Neural cell (in vitro differentiated cells): ENCODE measurements around the gene TOR2A. TPM values are rescaled to one million over a fixed set of nuclear protein-coding genes. Genes with fewer than 3 reads are reported as not detected.

Experiments used
- H2AFZ ChIP-seq: fragments of 200-600, 300-800 bp; sonication (generic), shearing (Covaris generic); 2 replicates; pipeline ENCODE4 v1.6.0; 2014; ENCODE audit warnings: low read depth, mild to moderate bottlenecking, antibody characterized with exemption, low read length, moderate library complexity
- H3F3A ChIP-seq: fragments of 200-600 bp; shearing (Covaris generic); 2 replicates; pipeline ENCODE4 v1.6.1; 2016; ENCODE audit warnings: mild to moderate bottlenecking, moderate library complexity, mixed read lengths, antibody characterized with exemption, low read length; ENCODE audit not compliant: insufficient read depth, poor library complexity, severe bottlenecking
- H3K27ac ChIP-seq: fragments of 200-600, 300-800 bp; sonication (generic), shearing (Covaris generic); 2 replicates; pipeline ENCODE4 v1.5.1; 2014; ENCODE audit warnings: mild to moderate bottlenecking, low read length, moderate library complexity
- H3K27me3 ChIP-seq: fragments of 300-800, 200-600 bp; sonication (generic), shearing (Covaris generic); 2 replicates; pipeline ENCODE4 v1.6.0; 2014; ENCODE audit warnings: mild to moderate bottlenecking, low read depth, low read length, moderate library complexity; ENCODE audit not compliant: insufficient read depth
- H3K36me3 ChIP-seq: fragments of 300-800, 200-600 bp; sonication (generic), shearing (Covaris generic); 2 replicates; pipeline ENCODE4 v1.5.1; 2014; ENCODE audit warnings: mild to moderate bottlenecking, antibody characterized with exemption, low read length, moderate library complexity; ENCODE audit not compliant: insufficient read depth
- H3K4me2 ChIP-seq: fragments of 300-800, 200-600 bp; sonication (generic), shearing (Covaris generic); 2 replicates; pipeline ENCODE4 v1.6.0; 2014; ENCODE audit warnings: mild to moderate bottlenecking, low read length
- H3K4me3 ChIP-seq: fragments of 300-800, 200-600 bp; sonication (generic), shearing (Covaris generic); 2 replicates; pipeline ENCODE4 v1.5.1; 2014; ENCODE audit warnings: mild to moderate bottlenecking, low read length, moderate library complexity
- H3K79me2 ChIP-seq: fragments of 200-600 bp; shearing (Covaris generic); replicated peaks from 2 replicates; pipeline ENCODE4 v1.6.0; 2014; ENCODE audit warnings: mild to moderate bottlenecking, low read length, moderate library complexity; ENCODE audit not compliant: insufficient read depth
- H3K9ac ChIP-seq: fragments of 300-800, 200-600 bp; sonication (generic), shearing (Covaris generic); 2 replicates; pipeline ENCODE4 v1.6.1; 2016; ENCODE audit warnings: mild to moderate bottlenecking, low read length, mixed read lengths
- H3K9me2 ChIP-seq: fragments of 200-600 bp; shearing (Covaris generic); 2 replicates; pipeline ENCODE4 v1.6.1; 2016; ENCODE audit warnings: mild to moderate bottlenecking, low read length, mixed read lengths; ENCODE audit not compliant: insufficient read depth
- H3K9me3 ChIP-seq: fragments of 200-600, 300-800 bp; sonication (generic), shearing (Covaris generic); 2 replicates; pipeline ENCODE4 v1.6.1; 2016; ENCODE audit warnings: mild to moderate bottlenecking, mixed run types, low read length, moderate library complexity, mixed read lengths
- H4K20me1 ChIP-seq: fragments of 200-600 bp; shearing (Covaris generic); 2 replicates; pipeline ENCODE4 v1.6.1; 2016; ENCODE audit warnings: mild to moderate bottlenecking, mixed run types; ENCODE audit not compliant: insufficient read depth
- CTCF ChIP-seq: fragments of 450-650 bp; IDR thresholded peaks from 2 replicates; pipeline ENCODE4 v1.5.1; 2014; ENCODE audit warnings: antibody characterized with exemption, mild to moderate bottlenecking, moderate library complexity; ENCODE audit not compliant: poor library complexity, severe bottlenecking
- EP300 ChIP-seq: fragments of 450-650 bp; conservative IDR thresholded peaks from 2 replicates; pipeline ENCODE4 v1.6.1; 2014; ENCODE audit warnings: antibody characterized with exemption, mild to moderate bottlenecking, moderate library complexity; ENCODE audit not compliant: poor library complexity, severe bottlenecking
- EZH2 ChIP-seq: fragments of 200-600, 300-800 bp; shearing (Covaris generic), sonication (generic); IDR thresholded peaks from 2 replicates; pipeline ENCODE4 v1.6.1; 2014; ENCODE audit warnings: antibody characterized with exemption, low read length, borderline replicate concordance, mild to moderate bottlenecking; ENCODE audit not compliant: insufficient read depth, poor library complexity, severe bottlenecking
- MXI1 ChIP-seq: fragments of 450-650 bp; conservative IDR thresholded peaks from 2 replicates; pipeline ENCODE4 v1.6.1; 2014; ENCODE audit warnings: antibody characterized with exemption, mild to moderate bottlenecking; ENCODE audit not compliant: poor library complexity, severe bottlenecking
- POLR2AphosphoS5 ChIP-seq: IDR thresholded peaks from 2 replicates; pipeline ENCODE4 v1.6.1; 2012
- RAD21 ChIP-seq: fragments of 450-650 bp; conservative IDR thresholded peaks from 2 replicates; pipeline ENCODE4 v1.6.1; 2014; ENCODE audit warnings: antibody characterized with exemption, mild to moderate bottlenecking, moderate library complexity
- REST ChIP-seq: IDR thresholded peaks from 2 replicates; pipeline ENCODE4 v1.6.1; 2012; ENCODE audit warnings: borderline replicate concordance
- SMC3 ChIP-seq: fragments of 450-650 bp; conservative IDR thresholded peaks from 2 replicates; pipeline ENCODE4 v1.6.1; 2014; ENCODE audit warnings: antibody characterized with exemption, mild to moderate bottlenecking, moderate library complexity; ENCODE audit not compliant: poor library complexity
- TAF1 ChIP-seq: IDR thresholded peaks from 2 replicates; pipeline ENCODE4 v1.6.1; 2012; ENCODE audit warnings: low read depth
- polyA plus RNA-seq: library from polyadenylated mRNA; depleted of rRNA; stranded (reverse); fragments of >200 nt; gene quantifications from 2 replicates; pipeline ENCODE4 v1.2.3, GENCODE V29; 2014

Gene TOR2A
- polyA plus RNA-seq, 1 donor from 2014 or later: 59.7 TPM

GRCh38 chr9:127729522-127730256 lies 5.4 kb downstream of the TOR2A start:
- no peaks in the 10 kb centered on the region for H3K9me2 ChIP-seq
- no peaks in the 10 kb centered on the region for H3K27me3 ChIP-seq
- no peaks in the 10 kb centered on the region for H3F3A ChIP-seq
- H3K9ac ChIP-seq: no peak overlapping the region
- no peak overlapping the region for H3K27ac ChIP-seq
- no peaks in the 10 kb centered on the region for H3K36me3 ChIP-seq
- H4K20me1 ChIP-seq: no peaks in the 10 kb centered on the region
- peaks cover 3% of the 10 kb centered on the region for H3K79me2 ChIP-seq
- TF ChIP-seq SMC3 (no peak), REST (no peak)
- no peaks in the 10 kb centered on the region for H3K9me3 ChIP-seq
- no peak overlapping the region for H2AFZ ChIP-seq
- H3K4me2 ChIP-seq: no peak overlapping the region
- no peak overlapping the region for H3K4me3 ChIP-seq

GRCh38 chr9:127728808-127729207 lies 6.3 kb downstream of the TOR2A start:
- Histone ChIP-seq H3K36me3 (no peaks in the 10 kb centered on the region), H3K9me3 (no peaks in the 10 kb centered on the region), H3K27me3 (no peaks in the 10 kb centered on the region), H2AFZ (no peak overlapping the region), H3K4me2 (no peak overlapping the region), H3K79me2 (no peaks in the 10 kb centered on the region), H3K9me2 (no peaks in the 10 kb centered on the region), H3K4me3 (no peak overlapping the region), H3F3A (no peaks in the 10 kb centered on the region), H3K27ac (no peak overlapping the region), H3K9ac (no peak overlapping the region), H4K20me1 (no peaks in the 10 kb centered on the region)
- TF ChIP-seq EP300 (no peak), CTCF (no peak), SMC3 (no peak), REST (no peak), TAF1 (no peak), EZH2 (no peak), POLR2AphosphoS5 (no peak), RAD21 (no peak), MXI1 (no peak)
